ENCODE data around the gene PLD5.

The PLD5 gene

GRCh38 chr1:242524571-242525359 lies at the start of gene PLD5:
TSS of gene PLD5 (minus strand) at chr1:242524697.
- no peak for DNase-seq (ENCODE audit: low read depth)

GRCh38 chr1:242569867-242570266 lies 45.4 kb upstream of the PLD5 start:
- DNase-seq (ENCODE audit: low read depth) = no peak

- no peak for DNase-seq (ENCODE audit: low read depth)
Observed at GRCh38 chr1:242568666-242569065, 44.2 kb upstream of the PLD5 start.

DNA sequence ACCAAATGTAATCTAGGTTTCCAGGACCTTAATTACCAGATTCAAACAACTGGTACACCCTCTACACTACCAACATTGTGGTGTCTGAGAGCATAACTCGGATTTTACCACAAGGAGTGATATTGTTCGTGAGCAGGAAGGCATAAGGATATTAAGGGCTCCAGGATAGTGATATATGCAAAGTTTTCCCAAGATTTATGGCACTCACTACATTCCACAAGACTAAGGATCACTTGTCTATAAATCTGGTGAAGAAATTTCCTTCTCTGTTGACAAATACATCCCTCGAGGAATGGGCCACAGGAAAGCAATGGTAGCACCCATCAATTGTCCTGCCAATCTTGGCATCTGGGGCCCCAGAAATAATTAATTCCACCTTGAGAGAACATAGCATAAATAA lies 43.1 kb upstream of the PLD5 start:
- no peak for DNase-seq (ENCODE audit: low read depth)

DNA sequence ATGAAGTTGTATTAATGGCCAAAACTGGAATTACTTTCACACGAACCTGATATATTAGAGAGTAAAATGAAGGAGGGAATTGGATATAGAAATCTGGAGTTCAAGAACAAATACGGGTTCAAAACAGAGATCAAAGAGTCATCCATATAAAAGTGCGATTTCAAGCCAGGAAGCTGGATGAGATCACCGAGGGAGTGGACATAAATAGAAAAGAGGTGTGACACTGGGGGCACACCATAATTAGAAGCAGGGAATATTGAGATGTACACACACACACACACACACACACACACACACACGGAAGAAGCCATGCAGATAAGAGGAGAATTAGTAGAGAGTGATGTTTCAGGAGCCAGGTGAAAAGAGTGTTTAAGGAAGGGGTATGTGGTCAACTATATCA lies 32.3 kb upstream of the PLD5 start:
- no peak for DNase-seq (ENCODE audit: low read depth)

DNA sequence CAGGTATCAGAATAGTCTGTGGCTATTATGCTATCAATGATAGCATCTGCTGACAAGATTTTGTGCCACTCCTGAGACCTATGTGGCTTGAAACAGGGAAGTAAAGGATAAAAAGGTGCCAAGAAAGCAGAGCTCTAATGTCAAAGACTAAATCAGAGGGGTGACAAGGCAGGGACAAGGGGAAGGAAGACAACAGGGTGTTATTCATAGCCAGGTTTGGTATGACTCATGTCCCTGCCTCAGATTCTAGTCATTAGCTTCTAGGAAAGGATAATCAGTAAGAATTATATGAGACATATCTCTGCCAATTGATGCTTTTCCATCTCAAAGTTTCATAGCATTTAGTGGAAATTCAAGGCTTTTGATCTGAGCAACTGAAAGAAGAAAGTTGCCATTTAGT lies 31.8 kb upstream of the PLD5 start:
- no peak for DNase-seq (ENCODE audit: low read depth)

DNA sequence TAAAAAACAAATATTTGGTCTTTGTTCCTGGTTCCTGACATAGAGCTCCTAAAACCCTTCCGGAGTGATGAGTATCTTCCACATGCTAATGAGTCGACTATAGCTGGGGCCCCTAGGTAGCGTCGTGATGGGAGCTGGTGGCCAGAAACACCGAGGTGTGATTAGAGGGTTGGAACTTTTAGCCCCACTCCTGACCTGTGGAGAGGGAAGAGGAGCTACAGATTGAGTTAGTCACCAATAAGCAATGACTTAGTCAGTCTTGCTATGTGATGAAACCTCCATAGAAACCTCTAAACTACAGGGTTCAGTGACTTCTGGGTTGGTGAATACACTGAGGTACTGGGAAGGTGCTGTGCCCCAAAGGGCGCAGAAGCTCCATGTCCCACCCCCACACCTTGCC lies 30.1 kb upstream of the PLD5 start:
- no peak for DNase-seq (ENCODE audit: low read depth)

DNA sequence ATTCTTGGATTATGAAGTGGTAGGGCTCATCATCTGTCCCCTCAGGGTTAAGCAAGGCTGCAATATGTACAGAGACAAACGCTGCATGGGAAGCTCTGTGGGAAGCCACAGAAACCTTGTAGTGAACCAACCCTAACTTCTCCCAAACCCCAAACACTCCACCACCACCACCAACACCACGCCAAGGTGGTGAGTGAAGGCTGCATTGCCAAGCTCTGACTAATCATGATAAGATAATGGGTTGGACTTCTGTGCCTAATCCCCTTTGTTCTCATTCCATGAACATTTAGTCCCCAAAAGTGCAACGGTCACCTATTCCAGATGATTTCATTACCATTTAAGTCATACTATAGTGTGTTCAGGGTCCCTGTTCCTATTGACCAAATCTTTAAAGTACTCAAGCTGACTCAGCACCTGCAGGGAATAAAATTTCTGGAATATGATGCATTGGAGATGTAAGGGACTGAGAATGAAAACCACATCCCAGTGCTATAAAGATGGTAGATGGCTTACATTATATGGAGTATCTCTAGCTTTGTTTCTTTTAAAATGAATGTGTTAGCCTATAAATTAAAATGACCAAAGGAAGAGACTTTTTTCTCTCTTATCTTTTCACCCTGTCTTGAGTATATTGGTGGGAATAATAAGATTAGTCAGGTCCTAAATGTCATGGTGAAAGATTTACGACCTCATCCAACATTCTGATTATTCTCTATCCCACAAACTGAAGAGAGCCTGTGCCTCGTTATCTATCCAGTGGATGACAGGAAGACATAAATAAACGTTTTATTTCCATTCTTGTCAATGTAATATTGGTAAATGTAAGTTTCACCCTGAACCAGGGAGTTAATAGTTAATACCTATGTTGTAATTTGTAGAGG lies 22.6 kb upstream of the PLD5 start:
- no peak for DNase-seq (ENCODE audit: low read depth)

GRCh38 chr1:242546441-242546840 lies 21.9 kb upstream of the PLD5 start:
- DNase-seq (ENCODE audit: low read depth) = no peak

GRCh38 chr1:242544071-242544470 lies 19.6 kb upstream of the PLD5 start:
- DNase-seq (ENCODE audit: low read depth) = no peak

GRCh38 chr1:242542271-242542670 lies 17.8 kb upstream of the PLD5 start:
- DNase-seq (ENCODE audit: low read depth) = no peak

GRCh38 chr1:242535986-242536385 lies 11.5 kb upstream of the PLD5 start:
- DNase-seq (ENCODE audit: low read depth) = no peak

DNA sequence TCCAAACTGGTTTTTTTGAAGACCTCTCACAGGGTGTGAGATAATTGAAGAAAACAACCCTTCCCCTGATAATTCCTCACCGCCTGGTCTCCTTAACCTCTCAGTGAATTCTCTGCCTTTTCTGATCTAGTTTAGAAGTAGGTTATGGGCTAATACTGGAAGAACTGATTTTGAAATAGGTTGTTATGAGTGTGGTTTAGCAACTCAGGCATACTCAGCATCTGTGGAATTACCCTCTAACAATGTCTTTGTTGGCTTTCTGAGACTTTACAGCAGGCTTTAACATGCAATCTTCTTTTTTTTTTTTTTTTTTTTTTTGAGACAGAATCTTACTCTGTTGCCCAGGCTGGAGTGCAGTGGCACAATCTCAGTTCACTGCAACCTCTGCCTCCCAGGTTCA lies 10.3 kb upstream of the PLD5 start:
- DNase-seq (ENCODE audit: low read depth) = no peak

DNA sequence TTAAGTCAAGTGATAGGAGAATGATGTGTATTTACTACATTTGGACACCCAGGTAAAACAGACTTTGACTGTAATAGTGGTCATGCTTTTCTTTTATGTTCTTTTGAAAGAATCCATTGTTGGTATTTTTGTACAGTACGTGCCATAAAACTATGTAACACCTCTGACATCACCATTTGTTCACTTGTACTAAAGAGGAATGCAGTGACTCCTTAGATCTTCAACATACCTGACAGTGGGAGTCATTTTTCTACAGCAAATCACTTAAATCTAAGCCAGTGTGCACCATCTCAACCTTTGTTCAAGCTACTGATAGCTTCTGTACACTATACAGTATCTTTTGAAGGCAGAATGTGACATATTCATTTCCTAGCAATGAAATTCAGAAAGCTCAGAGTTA lies 6.3 kb upstream of the PLD5 start:
- DNase-seq (ENCODE audit: low read depth) = no peak

DNA sequence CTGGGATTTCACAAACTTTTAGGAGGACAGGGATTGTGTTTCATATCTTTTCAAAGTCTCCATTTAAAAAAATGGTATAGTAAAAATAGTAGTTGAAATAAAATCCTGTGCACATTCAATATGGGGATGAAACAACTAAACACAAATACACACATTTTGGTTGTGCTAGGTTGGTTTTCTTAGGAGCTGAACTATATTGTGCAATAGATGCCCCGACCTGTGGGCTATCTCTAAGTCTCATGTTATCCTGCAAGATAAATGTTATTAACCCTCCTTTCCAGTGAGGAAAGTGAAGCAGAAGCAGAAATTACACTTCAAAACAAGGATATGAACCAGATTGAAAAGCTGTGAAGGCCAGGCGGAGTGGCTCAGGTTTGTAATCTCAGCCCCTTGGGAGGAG lies 1.3 kb upstream of the PLD5 start:
- DNase-seq (ENCODE audit: low read depth) = no peak

GRCh38 chr1:242525360-242525722 lies 844 bp upstream of the PLD5 start:
- DNase-seq (ENCODE audit: low read depth) = no peak

DNA sequence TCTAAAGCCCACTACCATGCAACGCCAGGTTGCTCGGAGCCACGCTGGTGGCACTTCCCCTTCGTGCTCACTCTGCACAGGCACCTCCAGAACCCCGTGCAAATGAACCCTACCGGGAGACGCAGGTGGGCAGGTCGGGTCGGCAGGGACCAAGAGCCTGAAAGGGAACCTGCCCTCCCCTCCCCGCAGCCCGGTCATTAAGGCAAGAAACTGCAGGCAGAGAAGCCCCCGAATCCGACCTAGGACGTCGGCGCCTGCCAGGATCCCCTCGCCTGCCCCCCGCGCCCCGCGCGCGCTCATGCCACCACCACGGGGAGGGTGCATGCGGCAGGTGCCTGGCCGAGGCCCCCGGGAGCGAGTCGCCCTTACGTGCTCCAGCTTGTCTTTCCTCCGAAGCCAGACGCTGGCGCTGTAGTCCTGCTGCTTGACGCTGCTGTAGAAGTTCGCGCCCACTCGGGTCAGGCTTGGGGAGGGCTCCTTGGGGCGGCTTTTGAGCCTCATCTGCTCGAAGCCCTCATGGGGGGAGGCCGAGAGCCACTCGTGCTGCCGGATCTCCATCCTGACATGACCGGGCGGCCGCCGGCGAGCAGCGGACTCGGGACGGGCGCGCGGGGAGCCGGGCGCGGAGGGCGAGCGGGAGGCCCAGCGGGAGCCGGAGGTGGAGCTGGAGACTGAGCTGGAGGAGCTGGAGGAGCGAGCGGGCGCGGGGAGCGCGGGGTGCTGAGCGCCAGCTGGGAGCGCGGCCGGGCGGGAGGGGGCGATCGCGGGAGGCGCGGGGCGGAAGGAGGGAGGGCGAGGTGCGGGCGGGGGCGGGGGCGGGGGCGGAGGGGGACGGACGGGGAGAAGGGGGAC lies 552 bp downstream of the PLD5 start:
- no peak for DNase-seq (ENCODE audit: low read depth)

GRCh38 chr1:242522996-242523718 lies 1.3 kb downstream of the PLD5 start:
- no peak for DNase-seq (ENCODE audit: low read depth)

GRCh38 chr1:242522304-242522945 lies 2.1 kb downstream of the PLD5 start:
- DNase-seq (ENCODE audit: low read depth) = no peak

- DNase-seq (ENCODE audit: low read depth) = no peak
Observed at GRCh38 chr1:242515555-242515954, 8.9 kb downstream of the PLD5 start.

DNA sequence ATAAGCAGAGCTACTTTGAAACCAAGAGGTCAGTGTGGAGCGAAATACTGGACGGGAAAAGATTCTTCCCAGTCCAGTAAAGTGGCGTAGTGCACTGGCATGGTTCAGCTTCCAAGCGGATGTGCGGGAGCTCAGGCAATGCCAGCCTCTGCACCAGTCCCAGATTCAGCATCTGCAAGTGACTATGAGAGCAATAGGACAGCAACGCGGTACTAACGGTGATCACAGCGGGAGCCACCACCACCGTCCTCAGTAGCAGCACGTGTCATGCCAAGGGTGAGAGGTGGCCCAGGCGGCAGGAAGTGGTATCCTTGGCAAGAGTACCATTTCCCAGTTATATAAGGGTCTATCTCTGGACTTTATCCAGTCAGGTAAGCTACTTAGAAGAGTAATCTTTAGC lies 17.8 kb downstream of the PLD5 start:
- no peak for DNase-seq (ENCODE audit: low read depth)

Data from stimulated activated CD8-positive, alpha-beta memory T cell treated with anti-CD3 and anti-CD28 coated beads, Interleukin-7, amount 100 ng/mL, for 24 hours (primary cell).